GM23338 (cell line): Measurements from ENCODE around the gene DIPK1A. TPM values are rescaled to one million over a fixed set of nuclear protein-coding genes. Genes with fewer than 3 reads are reported as not detected.

ENCODE experiments used
- ATAC-seq: fragments of 200-7000 bp; cut with Tn5 transposase; 3 replicates; pipeline ENCODE4 v1.9.1; 2020
- DNase-seq: peaks from one replicate; pipeline ENCODE4 v3.0.0-alpha.2; 2015; ENCODE audit warnings: low spot score
- H2AFZ ChIP-seq: fragments of 200-600 bp; sonication (generic); 2 replicates; pipeline ENCODE4 v1.8.0; 2016; ENCODE audit warnings: antibody characterized with exemption, mild to moderate bottlenecking, moderate library complexity
- H3F3A ChIP-seq: fragments of 200-600 bp; sonication (generic); replicated peaks from 2 replicates; pipeline ENCODE4 v1.8.0; 2017; ENCODE audit warnings: antibody characterized with exemption, mixed run types, low read depth
- H3K27ac ChIP-seq: fragments of 200-600 bp; sonication (generic); 2 replicates; pipeline ENCODE4 v1.6.1; 2016; ENCODE audit warnings: low read depth
- H3K27me3 ChIP-seq: fragments of 200-600 bp; sonication (generic); 2 replicates; pipeline ENCODE4 v1.8.0; 2016; ENCODE audit warnings: mild to moderate bottlenecking, mixed run types, moderate library complexity; ENCODE audit not compliant: insufficient read depth
- H3K36me3 ChIP-seq: fragments of 200-600 bp; sonication (generic); 2 replicates; pipeline ENCODE4 v1.8.0; 2016; ENCODE audit warnings: mild to moderate bottlenecking; ENCODE audit not compliant: insufficient read depth
- H3K4me1 ChIP-seq: fragments of 200-600 bp; sonication (generic); 2 replicates; pipeline ENCODE4 v1.8.0; 2016; ENCODE audit warnings: mild to moderate bottlenecking, moderate library complexity; ENCODE audit not compliant: insufficient read depth
- H3K4me2 ChIP-seq: fragments of 200-600 bp; sonication (generic); 2 replicates; pipeline ENCODE4 v1.7.1; 2017; ENCODE audit warnings: mixed run types
- H3K4me3 ChIP-seq: fragments of 200-600 bp; sonication (generic); 2 replicates; pipeline ENCODE4 v1.6.1; 2016; ENCODE audit warnings: mixed run types
- H3K79me2 ChIP-seq: fragments of 200-600 bp; sonication (generic); replicated peaks from 2 replicates; pipeline ENCODE4 v1.8.0; 2017; ENCODE audit warnings: mild to moderate bottlenecking; ENCODE audit not compliant: insufficient read depth
- H3K9me2 ChIP-seq: fragments of 200-600 bp; sonication (generic); 2 replicates; pipeline ENCODE4 v1.8.0; 2017; ENCODE audit not compliant: insufficient read depth
- H4K20me1 ChIP-seq: fragments of 200-600 bp; sonication (generic); replicated peaks from 2 replicates; pipeline ENCODE4 v1.8.0; 2017; ENCODE audit warnings: mild to moderate bottlenecking; ENCODE audit not compliant: insufficient read depth
- H3K27ac Mint-ChIP-seq: 2 replicates; pipeline ENCODE4 v1.8.0; 2020; ENCODE audit warnings: inconsistent platforms, mild to moderate bottlenecking, moderate library complexity, mixed read lengths
- H3K27me3 Mint-ChIP-seq: 3 replicates; pipeline ENCODE4 v1.8.0; 2022; ENCODE audit warnings: low read depth, mild to moderate bottlenecking, moderate library complexity, mixed read lengths, inconsistent platforms; ENCODE audit not compliant: insufficient read depth, poor library complexity
- H3K36me3 Mint-ChIP-seq: 3 replicates; pipeline ENCODE4 v1.8.0; 2021; ENCODE audit warnings: low read depth, mild to moderate bottlenecking, inconsistent platforms, moderate library complexity, mixed read lengths
- H3K4me1 Mint-ChIP-seq: 3 replicates; pipeline ENCODE4 v1.8.0; 2020; ENCODE audit warnings: mild to moderate bottlenecking, inconsistent platforms, mixed read lengths
- H3K4me3 Mint-ChIP-seq: 3 replicates; pipeline ENCODE4 v1.8.0; 2021; ENCODE audit warnings: moderate library complexity, mild to moderate bottlenecking, inconsistent platforms, mixed read lengths
- H3K9me3 Mint-ChIP-seq: 3 replicates; pipeline ENCODE4 v1.8.0; 2020; ENCODE audit warnings: moderate library complexity, mild to moderate bottlenecking, inconsistent platforms, mixed read lengths
- CREB1 ChIP-seq: fragments of 250-450 bp; sonication (Bioruptor Pico); IDR thresholded peaks from 2 replicates; pipeline ENCODE4 v1.5.0; 2020; ENCODE audit warnings: low read depth, mild to moderate bottlenecking, moderate library complexity
- CTCF ChIP-seq, 2 experiments: fragments of 200-600 bp in 1 of 2; sonication (generic) in 1 of 2; conservative IDR thresholded peaks; 2 replicates each; pipeline versions ENCODE4 v1.5.1 to v1.6.1; 2016 to 2017; ENCODE audit warnings: antibody characterized with exemption in 2 of 2, low read depth in 2 of 2, mild to moderate bottlenecking in 2 of 2, moderate library complexity in 1 of 2
- ETS1 ChIP-seq: IDR thresholded peaks from 2 replicates; pipeline ENCODE4 v1.6.1; 2016; ENCODE audit warnings: antibody characterized with exemption
- JUNB ChIP-seq: IDR thresholded peaks from one replicate; pipeline ENCODE4 v1.6.1; 2016; ENCODE audit warnings: antibody characterized with exemption; ENCODE audit not compliant: unreplicated experiment
- POLR2AphosphoS5 ChIP-seq: IDR thresholded peaks from 2 replicates; pipeline ENCODE4 v1.6.1; 2016; ENCODE audit warnings: antibody characterized with exemption, low read depth
- REST ChIP-seq: IDR thresholded peaks from one replicate; pipeline ENCODE4 v1.6.1; 2018; ENCODE audit warnings: antibody characterized with exemption; ENCODE audit not compliant: unreplicated experiment
- STAT1 ChIP-seq: IDR thresholded peaks from one replicate; pipeline ENCODE4 v1.6.1; 2016; ENCODE audit warnings: antibody characterized with exemption; ENCODE audit not compliant: unreplicated experiment
- ZNF462 ChIP-seq: fragments of 250-450 bp; sonication (Bioruptor Pico); IDR thresholded peaks from 2 replicates; pipeline ENCODE4 v1.5.0; 2020; ENCODE audit warnings: mild to moderate bottlenecking, moderate library complexity
- polyA plus RNA-seq: library from polyadenylated mRNA; unstranded; fragments of >200 nt; fragmentation: Nextera tagmentation; extraction: Ambion mirVana; gene quantifications from 2 replicates; pipeline ENCODE4 v1.2.1, GENCODE V29; 2016
- total RNA-seq: library from RNA; depleted of rRNA; stranded (reverse); fragments of >200 nt; shearing (Covaris generic); gene quantifications from 2 replicates; pipeline ENCODE4 v1.2.3, GENCODE V29; 2014

DIPK1A gene
- total and polyA plus RNA-seq, 2 experiments from 2014 or later: 4.8 to 6.1 TPM

- Mint-ChIP-seq H3K4me1 (peaks cover 3% of the 10 kb centered on the region; the same call in 2 of the 3 replicates), H3K27me3 (peaks cover 4% of the 10 kb centered on the region), H3K27ac (no peak overlapping the region), H3K9me3 (peaks cover 3% of the 10 kb centered on the region; the same call in 2 of the 3 replicates), H3K36me3 (0 out of 3 replicates have a peak, but pooled peaks cover 4% of the 10 kb centered on the region), H3K4me3 (no peak overlapping the region)
- H3K79me2 ChIP-seq: no peaks in the 10 kb centered on the region; the same call in 1 of the 2 replicates
- no peaks in the 10 kb centered on the region for H3K27me3 ChIP-seq
- H3K27ac ChIP-seq: no peak overlapping the region
- H3K9me2 ChIP-seq: peaks cover 7% of the 10 kb centered on the region; the same call in 1 of the 2 replicates
- H3K4me3 ChIP-seq: no peak overlapping the region
- TF ChIP-seq ETS1 (no peak), STAT1 (no peak), REST (no peak), CREB1 (CRISPR knock-in tag) (no peak), JUNB (no peak), POLR2AphosphoS5 (no peak), ZNF462 (CRISPR knock-in tag) (no peak), CTCF (conservative IDR thresholded peaks at IDR 0.05; ENCODE audit: low read depth in 2 of 2) (no peak)
- ATAC-seq (no peak), DNase-seq (no peak)
- no peak overlapping the region for H2AFZ ChIP-seq
- no peaks in the 10 kb centered on the region for H3F3A ChIP-seq
- H3K36me3 ChIP-seq: no peaks in the 10 kb centered on the region
- no peaks in the 10 kb centered on the region for H3K4me1 ChIP-seq
- no peaks in the 10 kb centered on the region for H4K20me1 ChIP-seq
- H3K4me2 ChIP-seq: no peak overlapping the region
These were observed 38.8 kb downstream of the DIPK1A start for GRCh38 chr1:92922356-92923035.
